NCI-H2029 treated with DMSO at 0.1 percent for 48 hours (cell line): ENCODE results near the gene WNT3A.
A peak's percentile ranks its signal among the peaks of the same experiment; 100 is the strongest.

Source experiments
- DNase-seq: peaks from one replicate; lab custom pipeline; 2025; lab: John Stamatoyannopoulos, UW

The WNT3A gene

GRCh38 chr1:228048659-228049298 lies 42.0 kb downstream of the WNT3A start:
- no peak for DNase-seq

GRCh38 chr1:228050571-228051231 lies 43.9 kb downstream of the WNT3A start:
- no peak for DNase-seq

GRCh38 chr1:228058172-228058948 lies 51.6 kb downstream of the WNT3A start:
- no peak for DNase-seq

GRCh38 chr1:228058949-228059633 lies 52.3 kb downstream of the WNT3A start:
- no peak for DNase-seq

- DNase-seq: peak; percentile 36
These were observed 53.0 kb downstream of the WNT3A start for GRCh38 chr1:228059634-228060457.

- DNase-seq: no peak
These were observed 53.8 kb downstream of the WNT3A start for GRCh38 chr1:228060458-228061190.

GRCh38 chr1:228061411-228062084 lies 54.8 kb downstream of the WNT3A start:
- no peak for DNase-seq

GRCh38 chr1:228062085-228062791 lies 55.4 kb downstream of the WNT3A start:
- no peak for DNase-seq

GRCh38 chr1:228062812-228063211 lies 56.0 kb downstream of the WNT3A start:
- DNase-seq: no peak

- no peak for DNase-seq
These were observed 56.7 kb downstream of the WNT3A start for GRCh38 chr1:228063251-228064191.

GRCh38 chr1:228064296-228064695 lies 57.5 kb downstream of the WNT3A start:
- no peak for DNase-seq

GRCh38 chr1:228064741-228065542 lies 58.1 kb downstream of the WNT3A start:
- no peak for DNase-seq

- no peak for DNase-seq
These were observed 58.9 kb downstream of the WNT3A start for GRCh38 chr1:228065543-228066347.

- DNase-seq: no peak
These were observed 59.6 kb downstream of the WNT3A start for GRCh38 chr1:228066416-228066815.

GRCh38 chr1:228066891-228067654 lies 60.3 kb downstream of the WNT3A start:
- no peak for DNase-seq

- no peak for DNase-seq
These were observed 61.6 kb downstream of the WNT3A start for GRCh38 chr1:228068359-228068758.
